ENCODE measurements around the gene SPON1. TPM values are rescaled to one million over a fixed set of nuclear protein-coding genes. Genes with fewer than 3 reads are reported as not detected.

Gene SPON1
- total RNA-seq, 2 donors from 2014 or later, result 9.3 to 26.7 TPM

DNA sequence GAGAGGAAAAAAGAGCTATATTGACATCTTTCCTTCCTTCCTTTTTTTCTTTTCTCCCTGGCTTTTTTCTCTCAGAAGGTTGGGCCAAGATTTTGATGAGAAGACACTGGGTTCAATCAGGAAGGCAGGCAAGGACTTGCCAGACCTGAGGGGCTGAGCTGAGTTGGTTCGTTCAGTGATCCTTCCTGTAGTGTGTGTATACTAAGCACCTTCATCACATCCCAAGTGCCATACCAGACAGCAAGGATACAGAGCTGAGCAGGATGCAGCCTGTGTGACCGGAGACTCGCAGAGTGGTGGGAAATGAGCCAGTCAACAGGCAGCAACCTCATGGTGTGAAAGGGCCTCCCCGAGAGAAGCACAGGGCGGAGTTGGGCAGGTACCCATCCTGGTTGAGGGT, 95.5 kb downstream of the SPON1 start:
- ATAC-seq, result no peak
- H3K4me1 ChIP-seq, result no peaks in the 10 kb centered on the region
- DNase-seq, result no peak
- WGBS, 2 donors, result 87 to 91% methylated on average over 5 of the region's 5 CpGs
- intact Hi-C loops (cut with DNase I), result no loop called here
- H3K36me3 ChIP-seq (replicated peaks in 1 of 2; ENCODE audit: insufficient read depth in 1 of 2, low read depth in 2 of 2), result no peaks in the 10 kb centered on the region
- no peak overlapping the region for H3K27ac ChIP-seq
- no peaks in the 10 kb centered on the region for H3K9me3 ChIP-seq
- no peaks in the 10 kb centered on the region for H3K27me3 ChIP-seq
- TF ChIP-seq POLR2A (IDR thresholded peaks at IDR 0.05), result no peak
- TF ChIP-seq, protein P1, sequence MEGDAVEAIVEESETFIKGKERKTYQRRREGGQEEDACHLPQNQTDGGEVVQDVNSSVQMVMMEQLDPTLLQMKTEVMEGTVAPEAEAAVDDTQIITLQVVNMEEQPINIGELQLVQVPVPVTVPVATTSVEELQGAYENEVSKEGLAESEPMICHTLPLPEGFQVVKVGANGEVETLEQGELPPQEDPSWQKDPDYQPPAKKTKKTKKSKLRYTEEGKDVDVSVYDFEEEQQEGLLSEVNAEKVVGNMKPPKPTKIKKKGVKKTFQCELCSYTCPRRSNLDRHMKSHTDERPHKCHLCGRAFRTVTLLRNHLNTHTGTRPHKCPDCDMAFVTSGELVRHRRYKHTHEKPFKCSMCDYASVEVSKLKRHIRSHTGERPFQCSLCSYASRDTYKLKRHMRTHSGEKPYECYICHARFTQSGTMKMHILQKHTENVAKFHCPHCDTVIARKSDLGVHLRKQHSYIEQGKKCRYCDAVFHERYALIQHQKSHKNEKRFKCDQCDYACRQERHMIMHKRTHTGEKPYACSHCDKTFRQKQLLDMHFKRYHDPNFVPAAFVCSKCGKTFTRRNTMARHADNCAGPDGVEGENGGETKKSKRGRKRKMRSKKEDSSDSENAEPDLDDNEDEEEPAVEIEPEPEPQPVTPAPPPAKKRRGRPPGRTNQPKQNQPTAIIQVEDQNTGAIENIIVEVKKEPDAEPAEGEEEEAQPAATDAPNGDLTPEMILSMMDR (IDR thresholded peaks at IDR 0.05), result no peak
- H3K4me3 ChIP-seq, result no peak overlapping the region

DNA sequence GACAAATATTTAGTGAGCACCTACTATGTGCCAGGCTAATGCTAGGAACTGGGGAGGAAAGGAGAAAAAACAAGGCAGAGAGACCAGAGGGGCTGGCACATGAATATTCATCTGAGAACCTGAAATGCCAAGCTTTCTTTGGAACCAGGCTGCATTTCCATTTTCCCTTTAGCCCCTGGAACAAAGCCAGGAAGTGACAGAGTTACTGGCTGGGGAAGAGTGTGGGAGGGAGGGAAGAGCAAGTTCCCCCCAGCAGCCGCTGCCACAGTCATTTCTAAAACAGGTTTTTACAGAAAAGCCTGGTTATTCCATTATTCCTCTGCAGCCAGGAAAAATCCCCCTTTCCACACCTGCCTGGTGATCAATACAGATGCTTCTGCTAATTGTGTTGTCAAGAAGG, 97.0 kb downstream of the SPON1 start:
- Histone ChIP-seq H3K4me3 (no peak overlapping the region), H3K36me3 (replicated peaks in 1 of 2; ENCODE audit: insufficient read depth in 1 of 2, low read depth in 2 of 2) (no peaks in the 10 kb centered on the region), H3K9me3 (no peaks in the 10 kb centered on the region), H3K27ac (no peak overlapping the region), H3K27me3 (no peaks in the 10 kb centered on the region), H3K4me1 (no peaks in the 10 kb centered on the region)
- ATAC-seq (no peak), DNase-seq (no peak)
- TF ChIP-seq, protein P1 (IDR thresholded peaks at IDR 0.05), result no peak
- no peak for TF ChIP-seq POLR2A (IDR thresholded peaks at IDR 0.05)
- intact Hi-C loops (cut with DNase I), result no loop called here
- 62 to 67% methylated on average over 1 of the region's 1 CpG for WGBS, 2 donors

DNA sequence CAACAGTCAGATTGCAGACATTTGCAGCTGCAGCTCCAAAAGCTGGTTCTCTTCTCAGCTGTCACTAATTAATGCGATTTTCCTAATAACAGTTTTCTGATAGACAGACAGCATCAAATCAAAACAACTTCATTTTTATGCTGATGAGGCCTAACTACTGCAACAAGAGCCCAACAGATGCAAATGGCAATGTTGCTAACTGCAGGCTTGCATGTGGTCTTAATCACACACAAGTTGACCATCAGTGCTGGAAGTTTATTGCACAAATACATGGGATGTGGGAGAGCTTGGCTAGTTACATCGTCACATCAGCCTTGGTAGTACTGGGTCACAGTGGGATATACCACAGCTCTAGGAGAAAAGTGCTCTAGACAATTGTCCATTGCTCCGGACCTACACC, 99.2 kb downstream of the SPON1 start:
- no peaks in the 10 kb centered on the region for H3K4me1 ChIP-seq
- intact Hi-C loops (cut with DNase I), result no loop called here
- TF ChIP-seq, protein P1 (IDR thresholded peaks at IDR 0.05), result no peak
- no peak for TF ChIP-seq POLR2A (IDR thresholded peaks at IDR 0.05)
- H3K27me3 ChIP-seq, result no peaks in the 10 kb centered on the region
- DNase-seq, result no peak
- no peak overlapping the region for H3K4me3 ChIP-seq
- 85 to 91% methylated on average over 3 of the region's 3 CpGs for WGBS, 2 donors
- no peak for ATAC-seq
- H3K9me3 ChIP-seq, result no peaks in the 10 kb centered on the region
- H3K27ac ChIP-seq, result no peak overlapping the region
- no peaks in the 10 kb centered on the region for H3K36me3 ChIP-seq (replicated peaks in 1 of 2; ENCODE audit: insufficient read depth in 1 of 2, low read depth in 2 of 2)

DNA sequence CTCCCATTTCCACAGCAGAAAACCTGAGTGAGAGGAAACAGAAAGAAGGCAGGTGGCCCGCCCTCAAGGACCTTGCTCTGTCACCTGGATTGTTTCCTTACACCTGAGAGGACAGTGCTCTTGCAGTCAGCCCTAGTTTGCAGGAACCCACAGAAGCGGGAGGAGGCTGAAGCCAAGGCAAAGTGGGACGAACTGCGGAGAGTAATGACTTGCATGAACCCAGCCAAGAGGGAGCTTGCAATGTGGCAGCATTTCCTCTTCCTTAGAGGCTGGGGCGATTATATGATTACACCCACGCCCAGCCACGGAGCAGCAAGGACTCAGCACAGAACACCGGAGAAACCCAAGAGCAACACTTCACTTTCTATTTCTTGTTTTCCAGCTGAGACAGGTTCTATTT, 102.6 kb downstream of the SPON1 start:
- DNase-seq, result no peak
- Histone ChIP-seq H3K27ac (no peak overlapping the region), H3K4me1 (no peaks in the 10 kb centered on the region), H3K36me3 (replicated peaks in 1 of 2; ENCODE audit: insufficient read depth in 1 of 2, low read depth in 2 of 2) (no peaks in the 10 kb centered on the region), H3K27me3 (no peaks in the 10 kb centered on the region), H3K9me3 (no peaks in the 10 kb centered on the region), H3K4me3 (no peak overlapping the region)
- intact Hi-C loops (cut with DNase I), result no loop called here
- TF ChIP-seq POLR2A (IDR thresholded peaks at IDR 0.05), result no peak
- TF ChIP-seq, protein P1 (IDR thresholded peaks at IDR 0.05), result no peak
- ATAC-seq, result no peak
- 50 to 69% methylated on average over 8 of the region's 8 CpGs for WGBS, 2 donors

DNA sequence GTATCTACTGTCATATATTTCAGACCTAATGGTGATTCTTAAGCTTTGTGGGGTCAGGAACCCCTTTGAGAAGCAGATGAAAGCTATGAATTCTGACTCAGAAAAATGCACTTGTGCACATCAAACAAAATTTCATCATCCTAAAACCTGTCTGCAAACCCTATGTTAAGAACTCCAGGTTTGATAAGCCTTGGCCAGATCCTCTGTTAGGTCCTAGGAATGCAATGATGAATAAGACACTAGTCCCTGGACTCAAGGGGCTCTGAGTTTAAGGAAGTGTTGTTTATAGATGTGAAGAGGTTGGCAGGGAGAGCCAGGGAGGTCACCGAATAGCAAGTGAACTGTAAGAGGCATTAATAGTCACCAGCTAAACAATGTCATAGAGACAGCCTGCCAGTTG, 103.2 kb downstream of the SPON1 start:
- ATAC-seq, result no peak
- no peaks in the 10 kb centered on the region for H3K4me1 ChIP-seq

More for the DNA sequence above, 103.2 kb downstream of the SPON1 start:
- DNase-seq, result no peak
- WGBS, 2 donors, result 71% methylated on average over 1 of the region's 1 CpG
- H3K27me3 ChIP-seq, result no peaks in the 10 kb centered on the region
- no peak overlapping the region for H3K4me3 ChIP-seq
- no peaks in the 10 kb centered on the region for H3K36me3 ChIP-seq (replicated peaks in 1 of 2; ENCODE audit: insufficient read depth in 1 of 2, low read depth in 2 of 2)
- intact Hi-C loops (cut with DNase I), result no loop called here
- no peak for TF ChIP-seq POLR2A (IDR thresholded peaks at IDR 0.05)
- TF ChIP-seq, protein P1 (IDR thresholded peaks at IDR 0.05), result no peak
- H3K9me3 ChIP-seq, result no peaks in the 10 kb centered on the region
- H3K27ac ChIP-seq, result no peak overlapping the region
